Nephron progenitor cell (in vitro differentiated cells): ENCODE results near the gene FNDC8.
"Not testable (repeated sequence)": the region's sequence is repeated elsewhere in the genome, so short reads cannot be mapped to it uniquely, and the experiment has no call there.

Experiments
- DNase-seq: peaks from one replicate; pipeline ENCODE4 v3.0.0; 2021
- H3K27ac Mint-ChIP-seq: 2 replicates; pipeline ENCODE4 v1.8.0; 2021; ENCODE audit warnings: mild to moderate bottlenecking, moderate library complexity, mixed read lengths
- H3K27me3 Mint-ChIP-seq: 2 replicates; pipeline ENCODE4 v1.8.0; 2021; ENCODE audit warnings: mild to moderate bottlenecking, low read depth, mixed read lengths; ENCODE audit not compliant: poor library complexity
- H3K36me3 Mint-ChIP-seq: 2 replicates; pipeline ENCODE4 v1.8.0; 2021; ENCODE audit warnings: low read depth, mixed read lengths
- H3K4me1 Mint-ChIP-seq: 2 replicates; pipeline ENCODE4 v1.8.0; 2021; ENCODE audit warnings: mixed read lengths
- H3K4me3 Mint-ChIP-seq: 2 replicates; pipeline ENCODE4 v1.8.0; 2021; ENCODE audit warnings: mild to moderate bottlenecking, moderate library complexity, mixed read lengths
- H3K9me3 Mint-ChIP-seq: 2 replicates; pipeline ENCODE4 v1.8.0; 2021; ENCODE audit warnings: mild to moderate bottlenecking, moderate library complexity, mixed read lengths
- TF ChIP-seq, protein P1 (sequence below): fragments of 200-600 bp; sonication (generic); IDR thresholded peaks from 2 replicates; pipeline ENCODE4 v1.5.0; 2021; ENCODE audit warnings: antibody characterized with exemption

The FNDC8 gene

DNA sequence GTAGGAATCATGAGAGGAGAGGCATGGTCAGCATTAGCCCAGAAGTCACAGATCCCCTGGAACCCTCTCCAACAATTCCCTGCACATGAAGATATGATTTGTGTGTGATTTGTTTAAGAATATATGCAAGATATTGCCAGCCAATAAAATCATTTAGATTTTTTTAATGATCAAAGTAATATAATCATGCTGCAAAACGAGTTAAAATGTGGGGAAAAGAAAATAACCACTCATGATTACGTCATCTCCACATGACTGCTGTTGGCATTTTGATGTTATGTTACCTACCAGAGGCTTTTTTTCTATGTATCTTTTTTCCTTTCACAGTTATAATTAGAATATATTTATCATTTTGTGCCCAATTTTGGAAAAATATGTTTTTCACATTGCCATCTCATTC is 50.4 kb downstream of the FNDC8 start:
- H3K4me3 Mint-ChIP-seq: no peak overlapping the region
- no peak for DNase-seq
- H3K9me3 Mint-ChIP-seq: no peaks in the 10 kb centered on the region
- no peak overlapping the region for H3K27ac Mint-ChIP-seq
- peaks cover 28% of the 10 kb centered on the region for H3K27me3 Mint-ChIP-seq
- H3K4me1 Mint-ChIP-seq: no peaks in the 10 kb centered on the region
- no peaks in the 10 kb centered on the region for H3K36me3 Mint-ChIP-seq
- TF ChIP-seq, protein P1, sequence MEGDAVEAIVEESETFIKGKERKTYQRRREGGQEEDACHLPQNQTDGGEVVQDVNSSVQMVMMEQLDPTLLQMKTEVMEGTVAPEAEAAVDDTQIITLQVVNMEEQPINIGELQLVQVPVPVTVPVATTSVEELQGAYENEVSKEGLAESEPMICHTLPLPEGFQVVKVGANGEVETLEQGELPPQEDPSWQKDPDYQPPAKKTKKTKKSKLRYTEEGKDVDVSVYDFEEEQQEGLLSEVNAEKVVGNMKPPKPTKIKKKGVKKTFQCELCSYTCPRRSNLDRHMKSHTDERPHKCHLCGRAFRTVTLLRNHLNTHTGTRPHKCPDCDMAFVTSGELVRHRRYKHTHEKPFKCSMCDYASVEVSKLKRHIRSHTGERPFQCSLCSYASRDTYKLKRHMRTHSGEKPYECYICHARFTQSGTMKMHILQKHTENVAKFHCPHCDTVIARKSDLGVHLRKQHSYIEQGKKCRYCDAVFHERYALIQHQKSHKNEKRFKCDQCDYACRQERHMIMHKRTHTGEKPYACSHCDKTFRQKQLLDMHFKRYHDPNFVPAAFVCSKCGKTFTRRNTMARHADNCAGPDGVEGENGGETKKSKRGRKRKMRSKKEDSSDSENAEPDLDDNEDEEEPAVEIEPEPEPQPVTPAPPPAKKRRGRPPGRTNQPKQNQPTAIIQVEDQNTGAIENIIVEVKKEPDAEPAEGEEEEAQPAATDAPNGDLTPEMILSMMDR: no peak

DNA sequence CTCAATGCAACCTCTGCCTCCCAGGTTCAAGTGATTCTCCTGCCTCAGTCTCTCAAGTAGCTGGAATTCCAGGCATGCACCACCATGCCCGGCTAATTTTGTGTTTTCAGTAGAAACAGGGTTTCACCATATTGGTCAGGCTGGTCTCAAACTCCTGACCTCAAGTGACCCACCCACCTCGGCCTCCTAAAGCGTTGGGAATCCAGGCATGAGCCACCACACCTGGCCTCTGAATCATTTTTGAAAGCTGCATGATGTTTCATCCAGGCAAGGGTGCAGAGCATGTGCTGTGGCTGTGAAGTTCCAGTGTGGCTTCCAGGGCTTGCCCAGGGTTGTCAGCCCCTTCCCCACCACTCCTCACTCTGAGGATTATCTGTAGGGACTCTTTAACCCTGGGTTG is 50.9 kb downstream of the FNDC8 start:
- DNase-seq, H3K9me3 Mint-ChIP-seq, H3K36me3 Mint-ChIP-seq, H3K4me1 Mint-ChIP-seq, H3K27ac Mint-ChIP-seq, H3K4me3 Mint-ChIP-seq: not testable (repeated sequence)
- peaks cover 27% of the 10 kb centered on the region for H3K27me3 Mint-ChIP-seq

DNA sequence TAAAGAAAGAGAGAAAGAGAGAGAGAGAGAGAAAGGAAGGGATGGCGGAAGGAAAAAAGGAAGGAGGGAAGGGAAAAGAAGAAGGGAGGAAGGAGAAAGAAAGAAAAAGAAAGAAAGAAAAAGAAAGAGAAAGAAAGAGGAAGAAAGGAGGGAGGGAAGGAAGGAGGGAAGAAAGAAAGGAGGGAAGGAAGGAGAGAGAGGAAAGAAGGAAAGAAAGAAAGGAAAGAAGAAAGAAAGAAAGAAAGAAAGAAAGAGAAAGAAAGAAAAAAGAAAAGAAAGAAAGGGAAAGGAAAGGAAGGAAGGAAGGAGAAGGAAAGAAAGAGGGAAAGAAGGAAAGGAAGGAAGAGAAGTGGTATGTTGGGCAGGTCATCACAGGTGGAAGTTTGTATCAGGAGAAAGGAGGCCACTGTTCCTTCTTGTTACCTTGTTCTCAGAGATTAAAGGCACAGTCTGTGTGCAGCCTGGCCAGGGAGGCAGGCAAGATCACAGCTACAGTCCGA is 53.5 kb downstream of the FNDC8 start:
- peaks cover 5% of the 10 kb centered on the region for H3K9me3 Mint-ChIP-seq

DNA sequence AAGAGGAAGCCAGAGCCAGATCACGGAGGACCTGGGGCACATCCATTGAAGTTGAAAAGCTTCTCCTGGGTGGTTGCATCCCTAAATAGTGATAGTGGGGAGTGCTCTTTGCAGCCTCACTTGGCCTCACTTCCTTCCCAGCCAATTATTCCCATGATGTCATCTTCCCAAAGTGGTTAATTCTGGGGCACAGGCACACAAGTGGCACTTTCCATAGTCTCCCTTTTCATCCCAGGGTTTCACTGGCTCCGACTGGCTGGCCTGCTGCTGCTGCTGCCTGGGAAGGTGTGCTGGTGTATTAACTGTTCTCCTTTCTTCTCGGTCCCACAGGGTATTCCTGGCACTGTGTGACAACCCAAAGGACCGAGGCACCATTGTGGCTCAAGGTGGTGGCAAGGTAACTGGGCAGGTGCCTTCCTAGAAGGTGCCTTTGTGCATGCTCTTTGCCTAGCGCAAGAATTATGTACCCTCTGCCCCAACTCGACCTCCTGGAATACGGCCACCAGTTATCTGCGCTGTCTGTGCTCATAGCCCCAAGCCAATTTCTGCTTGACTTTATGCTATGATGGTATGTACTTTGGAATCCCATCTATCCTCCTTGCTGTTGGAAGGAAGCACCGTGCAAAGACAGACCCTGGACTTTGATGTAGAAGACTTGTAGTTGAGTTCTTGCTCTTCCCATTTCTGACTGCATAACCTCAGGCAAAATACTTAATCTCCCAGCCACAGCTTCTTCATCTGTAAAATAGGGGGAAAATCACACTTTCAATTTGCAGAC is 54.4 kb downstream of the FNDC8 start:
- H3K27me3 Mint-ChIP-seq: peaks cover 20% of the 10 kb centered on the region
- no peak overlapping the region for H3K4me3 Mint-ChIP-seq
- H3K27ac Mint-ChIP-seq: no peak overlapping the region
- H3K4me1 Mint-ChIP-seq: no peaks in the 10 kb centered on the region
- no peaks in the 10 kb centered on the region for H3K36me3 Mint-ChIP-seq
- DNase-seq: no peak
- TF ChIP-seq, protein P1: no peak
- H3K9me3 Mint-ChIP-seq: peaks cover 5% of the 10 kb centered on the region

More for the DNA sequence above, 53.5 kb downstream of the FNDC8 start:
- Mint-ChIP-seq H3K36me3 (no peaks in the 10 kb centered on the region), H3K27ac (no peak overlapping the region), H3K4me3 (no peak overlapping the region), H3K27me3 (peaks cover 26% of the 10 kb centered on the region), H3K4me1 (no peaks in the 10 kb centered on the region)
- no peak for DNase-seq
- TF ChIP-seq, protein P1: no peak

DNA sequence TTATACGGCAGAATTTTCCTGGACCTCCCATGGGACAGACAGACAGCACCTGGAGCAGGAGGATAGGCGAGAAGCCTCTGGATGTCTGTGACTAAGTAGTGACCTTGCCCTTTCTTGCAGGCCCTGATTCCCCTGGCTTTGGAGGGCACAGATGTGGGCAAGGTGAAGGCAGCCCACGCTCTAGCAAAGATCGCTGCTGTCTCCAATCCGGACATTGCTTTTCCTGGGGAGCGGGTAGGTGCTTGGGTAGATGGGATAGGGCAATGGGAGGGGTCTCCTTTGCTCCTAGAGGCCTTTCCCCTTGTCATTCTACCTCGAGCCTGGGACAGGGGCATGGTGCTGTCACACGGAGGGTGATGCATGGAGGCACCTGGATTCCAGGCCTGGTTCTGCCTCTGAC is 55.5 kb downstream of the FNDC8 start:
- TF ChIP-seq, protein P1: no peak
- peaks cover 24% of the 10 kb centered on the region for H3K27me3 Mint-ChIP-seq
- H3K36me3 Mint-ChIP-seq: no peaks in the 10 kb centered on the region
- H3K27ac Mint-ChIP-seq: no peak overlapping the region
- H3K4me3 Mint-ChIP-seq: no peak overlapping the region
- peaks cover 5% of the 10 kb centered on the region for H3K9me3 Mint-ChIP-seq
- no peaks in the 10 kb centered on the region for H3K4me1 Mint-ChIP-seq
- no peak for DNase-seq

DNA sequence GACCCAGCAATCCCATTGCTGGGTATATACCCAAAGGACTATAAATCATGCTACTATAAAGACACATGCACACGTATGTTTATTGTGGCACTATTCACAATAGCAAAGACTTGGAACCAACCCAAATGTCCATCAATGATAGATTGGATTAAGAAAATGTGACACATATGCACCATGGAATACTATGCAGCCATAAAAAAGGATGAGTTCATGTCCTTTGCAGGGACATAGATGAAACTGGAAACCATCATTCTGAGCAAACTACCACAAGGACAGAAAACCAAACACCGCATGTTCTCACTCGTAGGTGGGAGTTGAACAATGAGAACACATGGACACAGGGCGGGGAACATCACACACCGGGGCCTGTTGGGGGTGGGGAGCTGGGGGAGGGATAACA is 58.0 kb downstream of the FNDC8 start:
- DNase-seq, H3K27ac Mint-ChIP-seq, H3K4me3 Mint-ChIP-seq, H3K9me3 Mint-ChIP-seq, H3K4me1 Mint-ChIP-seq, H3K36me3 Mint-ChIP-seq: not testable (repeated sequence)
- H3K27me3 Mint-ChIP-seq: peaks cover 37% of the 10 kb centered on the region
